Mesodermal cell (in vitro differentiated cells): Measurements from ENCODE around the gene AQP6.

ENCODE experiments used
- H3K27ac ChIP-seq: 2 replicates; pipeline ENCODE4 v1.7.0; 2013; ENCODE audit warnings: mild to moderate bottlenecking, low read depth, low read length, moderate library complexity; ENCODE audit not compliant: severe bottlenecking
- H3K36me3 ChIP-seq: 2 replicates; pipeline ENCODE4 v1.7.1; 2013; ENCODE audit warnings: mild to moderate bottlenecking, low read length, moderate library complexity; ENCODE audit not compliant: control insufficient read depth, insufficient read depth
- H3K4me1 ChIP-seq: one replicate; pipeline ENCODE4 v1.7.1; 2013; ENCODE audit warnings: mild to moderate bottlenecking, low read length; ENCODE audit not compliant: insufficient read depth, control insufficient read depth, poor library complexity, severe bottlenecking
- H3K4me3 ChIP-seq: 2 replicates; pipeline ENCODE4 v1.7.0; 2013; ENCODE audit warnings: low read length, control low read depth, mild to moderate bottlenecking; ENCODE audit not compliant: insufficient read depth, poor library complexity, severe bottlenecking; ENCODE audit errors: extremely low read depth
- H3K9me3 ChIP-seq: 2 replicates; pipeline ENCODE4 v1.7.1; 2013; ENCODE audit warnings: mild to moderate bottlenecking, low read length, moderate library complexity; ENCODE audit not compliant: control insufficient read depth
- WGBS, 2 experiments: methylation state at CpG; one replicate each; pipeline ENCODE4 v1.1.5; 2013; ENCODE audit warnings: missing lambda C conversion rate in 2 of 2; ENCODE audit not compliant: insufficient coverage in 2 of 2; 5-methylcytosine and 5-hydroxymethylcytosine counted together

Gene AQP6

GRCh38 chr12:49943625-49943960 lies 29.2 kb upstream of the AQP6 start:
- no peaks in the 10 kb centered on the region for H3K9me3 ChIP-seq
- no peaks in the 10 kb centered on the region for H3K36me3 ChIP-seq
- H3K4me1 ChIP-seq: peaks cover 7% of the 10 kb centered on the region
- H3K4me3 ChIP-seq: no peak overlapping the region
- no peak overlapping the region for H3K27ac ChIP-seq
- WGBS, 2 experiments: 67 to 85% methylated on average over 1 of the region's 1 CpG

GRCh38 chr12:49944046-49944445 lies 28.7 kb upstream of the AQP6 start:
- Histone ChIP-seq H3K36me3 (no peaks in the 10 kb centered on the region), H3K27ac (no peak overlapping the region), H3K9me3 (no peaks in the 10 kb centered on the region), H3K4me1 (peaks cover 7% of the 10 kb centered on the region), H3K4me3 (no peak overlapping the region)
- 91 to 92% methylated on average over 4 of the region's 5 CpGs for WGBS, 2 experiments

GRCh38 chr12:49944718-49945117 lies 28.0 kb upstream of the AQP6 start:
- 89% methylated on average over 3 of the region's 3 CpGs; no CpG with 5 or more reads in 1 of the 2 experiments for WGBS, 2 experiments
- H3K27ac ChIP-seq: no peak overlapping the region
- no peaks in the 10 kb centered on the region for H3K36me3 ChIP-seq
- H3K9me3 ChIP-seq: no peaks in the 10 kb centered on the region
- H3K4me1 ChIP-seq: peaks cover 7% of the 10 kb centered on the region
- no peak overlapping the region for H3K4me3 ChIP-seq

DNA sequence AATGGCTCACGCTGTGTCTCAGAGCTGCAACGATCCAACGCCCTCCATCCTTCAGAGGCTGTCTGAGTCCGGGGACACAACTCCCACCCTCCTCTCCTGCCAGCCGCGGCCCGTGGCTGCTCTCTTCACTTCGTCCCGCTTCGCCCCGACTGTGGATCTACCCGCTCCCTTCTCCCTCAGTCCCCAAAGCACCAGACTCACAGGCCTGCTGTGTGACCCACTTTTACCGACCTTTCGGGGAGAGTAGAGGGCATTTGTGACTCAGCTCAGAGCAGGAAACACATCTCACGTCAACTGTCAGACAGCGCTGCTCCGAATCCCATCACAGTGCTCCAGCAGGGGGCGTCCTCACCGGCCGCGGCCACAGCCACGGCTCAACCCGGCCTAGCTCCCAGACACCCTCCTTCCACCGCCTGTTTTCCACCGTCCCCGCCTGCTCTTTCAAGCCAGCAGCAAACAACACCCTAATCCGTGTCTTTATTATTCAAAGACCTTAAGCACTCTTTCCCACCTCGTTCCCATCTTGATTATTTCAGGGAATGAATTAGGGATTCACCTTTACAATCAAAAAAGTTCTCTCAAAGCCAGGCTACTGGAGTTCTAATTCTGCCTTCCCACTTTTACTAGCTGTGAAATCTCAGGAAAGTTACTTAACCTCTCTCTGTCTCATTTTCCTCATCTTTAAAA lies 27.2 kb upstream of the AQP6 start:
- WGBS, 2 experiments: 11% methylated on average over 18 to 26 of the region's 28 CpGs
- H3K9me3 ChIP-seq: no peaks in the 10 kb centered on the region
- H3K4me3 ChIP-seq: no peak overlapping the region
- H3K36me3 ChIP-seq: no peaks in the 10 kb centered on the region
- peaks cover 13% of the 10 kb centered on the region for H3K4me1 ChIP-seq
- H3K27ac ChIP-seq: no peak overlapping the region

DNA sequence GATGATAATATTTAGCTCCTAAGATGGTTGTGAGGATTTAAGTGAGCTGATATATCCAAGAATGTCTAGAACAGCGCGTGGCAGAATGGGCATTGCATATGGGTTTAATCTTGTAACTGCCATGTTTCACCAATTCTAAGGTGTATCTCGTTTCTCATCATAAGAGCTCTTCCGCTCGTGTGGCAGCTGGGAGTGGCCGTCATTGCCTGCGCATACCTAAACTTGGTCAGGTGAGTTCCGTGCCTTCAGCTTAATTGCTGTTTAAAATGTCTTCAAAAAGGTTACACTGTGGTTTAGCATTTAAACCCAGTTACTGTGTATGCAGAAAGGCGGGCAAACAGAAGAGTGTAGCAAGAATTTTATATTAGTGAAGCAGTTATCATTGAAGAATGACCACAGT lies 26.7 kb upstream of the AQP6 start:
- 71 to 73% methylated on average over 8 to 9 of the region's 9 CpGs for WGBS, 2 experiments
- Histone ChIP-seq H3K4me3 (no peak overlapping the region), H3K27ac (no peak overlapping the region)

GRCh38 chr12:49946497-49946896 lies 26.2 kb upstream of the AQP6 start:
- H3K4me3 ChIP-seq: no peak overlapping the region
- peaks cover 13% of the 10 kb centered on the region for H3K4me1 ChIP-seq
- H3K27ac ChIP-seq: no peak overlapping the region
- no peaks in the 10 kb centered on the region for H3K9me3 ChIP-seq
- 82 to 91% methylated on average over 3 of the region's 3 CpGs for WGBS, 2 experiments
- H3K36me3 ChIP-seq: no peaks in the 10 kb centered on the region

More for the DNA sequence above, 26.7 kb upstream of the AQP6 start:
- no peaks in the 10 kb centered on the region for H3K36me3 ChIP-seq
- H3K4me1 ChIP-seq: peaks cover 13% of the 10 kb centered on the region
- no peaks in the 10 kb centered on the region for H3K9me3 ChIP-seq

DNA sequence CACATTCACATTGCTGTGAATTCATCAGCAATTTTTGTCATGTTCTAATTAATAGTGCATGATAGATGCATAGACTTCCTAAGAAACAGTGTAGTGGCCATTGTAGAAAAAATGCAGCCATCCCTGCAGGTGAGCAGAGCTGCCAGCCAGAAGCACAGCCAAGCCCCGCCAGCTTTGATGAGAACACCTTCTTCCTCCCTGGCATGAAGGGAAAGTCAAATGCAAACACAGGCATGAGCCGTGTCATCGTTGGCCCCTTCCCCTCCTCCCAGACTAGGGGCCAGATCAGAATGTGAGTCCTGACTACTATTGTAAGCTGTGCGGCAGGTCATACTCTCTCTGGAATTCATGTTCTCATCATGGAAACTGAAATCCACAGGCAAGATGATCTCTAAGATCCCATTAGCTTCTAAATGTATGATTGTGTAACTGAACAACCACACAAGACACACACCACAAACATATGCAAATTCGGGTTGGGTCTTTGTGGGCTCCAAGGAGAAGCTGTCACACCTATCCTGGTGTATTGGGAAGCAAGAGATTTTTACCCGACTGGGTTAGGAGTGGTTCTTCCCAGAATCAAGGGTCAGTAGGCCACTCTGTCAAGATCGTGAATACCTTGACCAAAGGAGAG lies 25.0 kb upstream of the AQP6 start:
- 83 to 86% methylated on average over 6 to 7 of the region's 7 CpGs for whole genome bisulfite sequencing, 2 experiments
- no peak overlapping the region for H3K4me3 ChIP-seq
- H3K27ac ChIP-seq: no peak overlapping the region
- H3K4me1 ChIP-seq: peaks cover 11% of the 10 kb centered on the region
- no peaks in the 10 kb centered on the region for H3K9me3 ChIP-seq
- no peaks in the 10 kb centered on the region for H3K36me3 ChIP-seq

DNA sequence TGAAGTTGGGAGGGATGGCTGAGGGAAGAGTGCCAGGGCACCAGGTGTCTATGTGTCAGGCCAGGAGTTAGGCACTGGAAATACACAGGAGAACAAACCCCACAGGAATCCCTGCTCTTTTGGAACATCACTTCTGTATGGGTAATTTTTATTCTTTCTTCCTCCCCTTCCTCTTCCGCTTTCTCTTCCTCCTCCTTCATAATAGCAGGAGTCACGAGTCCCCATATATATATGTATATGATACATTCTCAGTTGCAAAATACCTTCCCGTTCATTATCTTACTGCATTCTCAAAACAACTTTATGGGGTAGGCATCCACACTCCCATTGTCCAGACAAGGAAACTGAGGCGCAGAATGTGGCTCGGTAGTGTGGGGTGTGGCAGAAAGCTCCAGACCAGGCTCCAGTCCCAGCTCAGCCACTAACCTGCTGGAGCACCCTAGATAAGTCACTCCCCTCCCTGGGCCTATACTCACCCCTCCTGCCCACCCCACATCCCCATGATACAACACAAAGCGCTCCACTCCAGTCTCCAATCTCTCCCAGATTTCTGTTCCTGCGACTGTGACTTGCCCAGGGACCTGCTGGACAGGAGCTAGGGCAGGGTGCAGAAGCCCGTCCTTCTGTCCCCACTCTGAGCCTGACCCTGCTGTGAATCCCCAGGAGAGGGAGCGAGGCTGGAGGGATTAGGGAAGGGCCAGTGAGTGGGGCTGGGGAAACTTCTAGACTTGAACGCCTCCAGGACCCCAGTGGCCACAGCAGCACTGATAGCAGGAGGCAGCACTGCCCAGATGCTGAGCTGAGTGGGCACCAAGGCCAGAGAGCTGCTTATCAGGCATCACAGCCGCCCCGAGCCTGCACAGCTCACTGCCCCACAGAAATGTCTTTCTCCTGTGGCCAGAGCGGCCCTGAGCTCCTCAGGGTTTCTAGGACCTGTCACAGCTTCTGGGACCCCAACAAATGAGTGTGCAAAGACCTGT lies 23.6 kb upstream of the AQP6 start:
- Histone ChIP-seq H3K36me3 (no peaks in the 10 kb centered on the region), H3K4me3 (no peak overlapping the region), H3K27ac (no peak overlapping the region), H3K9me3 (no peaks in the 10 kb centered on the region), H3K4me1 (peaks cover 10% of the 10 kb centered on the region)
- 86 to 90% methylated on average over 5 to 6 of the region's 13 CpGs for WGBS, 2 experiments

DNA sequence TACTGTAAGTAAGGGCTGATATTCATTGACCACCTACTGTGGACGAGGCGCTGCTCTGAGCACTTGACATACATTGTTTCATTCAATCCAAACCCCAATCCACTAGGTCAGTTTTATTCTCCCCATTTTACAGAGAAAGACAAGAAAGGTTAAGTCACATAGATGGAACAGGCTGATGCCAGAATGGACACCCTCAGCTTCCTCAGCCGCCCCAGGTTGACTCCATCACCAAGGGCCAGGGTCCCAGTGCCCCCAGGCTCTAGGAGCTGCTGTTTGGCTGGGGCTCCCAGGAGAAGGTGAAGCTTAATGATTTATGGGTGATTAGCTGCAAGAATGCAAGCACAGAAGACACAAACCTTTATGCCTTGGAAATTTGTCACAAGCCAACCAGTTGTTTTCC lies 22.9 kb upstream of the AQP6 start:
- Histone ChIP-seq H3K27ac (no peak overlapping the region), H3K4me3 (no peak overlapping the region), H3K4me1 (peaks cover 10% of the 10 kb centered on the region), H3K36me3 (no peaks in the 10 kb centered on the region), H3K9me3 (no peaks in the 10 kb centered on the region)
- WGBS, 2 experiments: 100% methylated on average over 1 of the region's 3 CpGs

DNA sequence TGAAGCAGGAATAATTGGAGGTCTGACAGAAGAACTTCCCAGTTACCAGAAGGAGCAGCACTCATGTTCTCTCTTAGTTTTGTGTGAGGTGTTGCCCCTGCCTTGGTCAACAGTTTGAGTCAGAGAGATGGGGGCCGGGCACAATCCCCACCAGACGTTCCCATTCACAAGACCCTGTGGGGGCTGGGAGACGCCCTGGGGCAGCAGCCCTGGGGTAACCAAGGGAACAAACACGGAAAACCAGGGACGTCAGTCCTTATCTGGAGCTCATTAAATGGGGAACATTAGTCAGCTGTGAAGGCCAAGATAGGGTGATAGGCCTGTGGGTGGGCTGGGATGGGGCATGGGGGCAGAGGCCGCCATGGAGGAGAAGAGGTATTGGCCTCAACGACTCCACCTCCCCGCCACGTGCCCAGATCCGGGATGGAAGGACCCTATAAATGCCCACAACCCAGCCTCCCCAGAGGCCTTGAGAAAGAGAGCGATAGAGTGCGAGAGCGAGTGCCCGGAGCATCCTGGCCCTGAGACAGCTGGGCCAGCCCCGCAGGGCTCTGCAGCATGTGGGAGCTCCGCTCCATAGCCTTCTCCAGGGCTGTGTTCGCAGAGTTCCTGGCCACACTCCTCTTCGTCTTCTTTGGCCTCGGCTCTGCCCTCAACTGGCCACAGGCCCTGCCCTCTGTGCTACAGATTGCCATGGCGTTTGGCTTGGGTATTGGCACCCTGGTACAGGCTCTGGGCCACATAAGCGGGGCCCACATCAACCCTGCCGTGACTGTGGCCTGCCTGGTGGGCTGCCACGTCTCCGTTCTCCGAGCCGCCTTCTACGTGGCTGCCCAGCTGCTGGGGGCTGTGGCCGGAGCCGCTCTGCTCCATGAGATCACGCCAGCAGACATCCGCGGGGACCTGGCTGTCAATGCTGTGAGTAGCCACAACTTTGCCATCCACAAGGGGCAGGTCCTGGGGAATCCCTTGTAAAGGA lies 22.2 kb upstream of the AQP6 start, which contains the start of gene AQP2:
Gene AQP2, plus strand, starts transcription at position 465 of the 979 bp plus-strand sequence. Its CDS starts 94 bp downstream, at position 559.
- no peaks in the 10 kb centered on the region for H3K36me3 ChIP-seq
- H3K4me1 ChIP-seq: peaks cover 6% of the 10 kb centered on the region
- H3K4me3 ChIP-seq: no peak within 1 kb of the TSS
- no peak within 1 kb of the TSS for H3K27ac ChIP-seq
- no peaks in the 10 kb centered on the region for H3K9me3 ChIP-seq
- 91 to 93% methylated on average over 25 to 31 of the region's 32 CpGs for WGBS, 2 experiments
